ENCODE results near the gene FHIT.

- TF ChIP-seq TAF1 (IDR thresholded peaks at IDR 0.05; ENCODE audit: borderline replicate concordance, low read depth, low read length) = no peak
- no peak for TF ChIP-seq POLR2A (IDR thresholded peaks at IDR 0.05; ENCODE audit: low read depth, low read length)
Observed at GRCh38 chr3:60630953-60631352, 620.3 kb downstream of the FHIT start.

Data from GM12892 (cell line).